HepG2 (cell line): ENCODE measurements around the gene CHRM2.

Source experiments
- ATF2 ChIP-seq: sonication (generic); formaldehyde crosslinking; IDR thresholded peaks from 2 replicates; pipeline ENCODE4 v1.4.0; 2020; ENCODE audit warnings: missing genetic modification reagents
- CTCF ChIP-seq: sonication (generic); formaldehyde crosslinking; IDR thresholded peaks from 2 replicates; pipeline ENCODE4 v1.5.0; 2020; ENCODE audit warnings: mild to moderate bottlenecking, missing genetic modification reagents, moderate library complexity
- ETV6 ChIP-seq: sonication (generic); formaldehyde crosslinking; conservative IDR thresholded peaks from 2 replicates; pipeline ENCODE4 v1.4.0; 2020; ENCODE audit warnings: missing genetic modification reagents
- JUND ChIP-seq: sonication (generic); formaldehyde crosslinking; IDR thresholded peaks from 2 replicates; pipeline ENCODE4 v1.8.0; 2022; ENCODE audit warnings: mild to moderate bottlenecking, missing genetic modification reagents
- KLF13 ChIP-seq: sonication (generic); formaldehyde crosslinking; IDR thresholded peaks from 2 replicates; pipeline ENCODE4 v1.4.0; 2020; ENCODE audit warnings: mild to moderate bottlenecking, missing genetic modification reagents
- POLR2A ChIP-seq, 2 experiments: IDR thresholded peaks; 2 replicates each; pipeline ENCODE4 v1.6.1; 2011; ENCODE audit warnings: low read depth in 2 of 2, low read length in 2 of 2, mild to moderate bottlenecking in 1 of 2, moderate library complexity in 1 of 2; ENCODE audit not compliant: insufficient read depth in 1 of 2
- REST ChIP-seq, 2 experiments: IDR thresholded peaks; 2 replicates each; pipeline ENCODE4 v1.6.1; 2011 to 2012; ENCODE audit warnings: low read length in 2 of 2, borderline replicate concordance in 1 of 2, low read depth in 1 of 2, mild to moderate bottlenecking in 1 of 2, moderate library complexity in 1 of 2
- ZBTB4 ChIP-seq: sonication (generic); formaldehyde crosslinking; IDR thresholded peaks from 2 replicates; pipeline ENCODE4 v1.4.0; 2020; ENCODE audit warnings: missing genetic modification reagents, mild to moderate bottlenecking, borderline replicate concordance
- ZEB1 ChIP-seq: IDR thresholded peaks from 2 replicates; pipeline ENCODE4 v1.6.1; 2012; ENCODE audit warnings: mild to moderate bottlenecking, low read depth, inconsistent platforms; ENCODE audit not compliant: insufficient replicate concordance
- ZKSCAN8 ChIP-seq: IDR thresholded peaks from 2 replicates; pipeline ENCODE4 v1.6.1; 2016; ENCODE audit warnings: borderline replicate concordance, missing genetic modification reagents, missing compliant biosample characterization
- ZNF605 ChIP-seq: sonication (generic); formaldehyde crosslinking; IDR thresholded peaks from 2 replicates; pipeline ENCODE4 v1.8.0; 2022; ENCODE audit warnings: mild to moderate bottlenecking, missing genetic modification reagents
- ZNF788 ChIP-seq: sonication (generic); formaldehyde crosslinking; IDR thresholded peaks from 2 replicates; pipeline ENCODE4 v1.5.0; 2020; ENCODE audit warnings: mild to moderate bottlenecking, missing genetic modification reagents, borderline replicate concordance

- TF ChIP-seq POLR2A (IDR thresholded peaks at IDR 0.05; ENCODE audit: insufficient read depth in 1 of 2, low read depth in 2 of 2, low read length in 2 of 2) (no peak), ETV6 (CRISPR knock-in tag) (no peak), CTCF (no peak), ZKSCAN8 (no peak), ZNF605 (CRISPR knock-in tag) (no peak), ZBTB4 (no peak), ZNF788 (CRISPR knock-in tag) (no peak), REST (IDR thresholded peaks at IDR 0.05; ENCODE audit: borderline replicate concordance in 1 of 2, low read depth in 1 of 2, low read length in 2 of 2) (no peak), JUND (CRISPR knock-in tag) (no peak), ATF2 (CRISPR knock-in tag) (no peak), KLF13 (no peak), ZEB1 (no peak)
These were observed 14.6 kb downstream of the CHRM2 start for GRCh38 chr7:136883046-136883445.
